GM19397 (cell line): Measurements from ENCODE around the gene NDOR1.
"Not testable (repeated sequence)": the region's sequence is repeated elsewhere in the genome, so short reads cannot be mapped to it uniquely, and the experiment has no call there.

Experiments used
- ATAC-seq: cut with Tn5 transposase; IDR thresholded peaks from one replicate; pipeline ENCODE4 v1.9.1; 2021; ENCODE audit warnings: mild to moderate bottlenecking, moderate library complexity; ENCODE audit not compliant: unreplicated experiment

The NDOR1 gene

GRCh38 chr9:137241490-137242268, 36.2 kb downstream of the NDOR1 start:
- ATAC-seq = no peak

DNA sequence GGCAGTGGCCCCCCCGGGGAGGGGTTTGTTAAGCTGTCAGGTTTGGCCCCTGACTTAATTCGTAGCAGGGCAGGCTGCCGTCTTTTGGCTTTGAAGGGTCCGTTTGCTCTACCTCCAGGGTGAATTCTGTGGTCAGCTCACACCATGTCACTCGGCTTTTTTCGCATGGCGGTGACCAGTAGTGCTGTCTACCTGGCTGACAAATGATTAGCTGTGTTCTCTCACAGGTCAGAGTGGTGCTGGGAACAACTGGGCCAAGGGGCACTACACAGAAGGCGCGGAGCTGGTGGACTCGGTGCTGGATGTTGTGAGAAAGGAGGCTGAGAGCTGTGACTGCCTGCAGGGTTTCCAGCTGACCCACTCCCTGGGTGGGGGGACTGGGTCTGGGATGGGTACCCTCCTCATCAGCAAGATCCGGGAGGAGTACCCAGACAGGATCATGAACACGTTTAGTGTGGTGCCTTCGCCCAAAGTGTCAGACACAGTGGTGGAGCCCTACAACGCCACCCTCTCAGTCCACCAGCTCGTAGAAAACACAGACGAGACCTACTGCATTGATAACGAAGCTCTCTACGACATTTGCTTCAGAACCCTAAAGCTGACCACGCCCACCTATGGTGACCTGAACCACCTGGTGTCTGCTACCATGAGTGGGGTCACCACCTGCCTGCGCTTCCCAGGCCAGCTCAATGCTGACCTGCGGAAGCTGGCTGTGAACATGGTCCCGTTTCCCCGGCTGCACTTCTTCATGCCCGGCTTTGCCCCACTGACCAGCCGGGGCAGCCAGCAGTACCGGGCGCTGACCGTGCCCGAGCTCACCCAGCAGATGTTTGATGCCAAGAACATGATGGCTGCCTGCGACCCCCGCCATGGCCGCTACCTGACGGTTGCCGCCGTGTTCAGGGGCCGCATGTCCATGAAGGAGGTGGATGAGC, 37.0 kb downstream of the NDOR1 start:
- ATAC-seq = no peak

DNA sequence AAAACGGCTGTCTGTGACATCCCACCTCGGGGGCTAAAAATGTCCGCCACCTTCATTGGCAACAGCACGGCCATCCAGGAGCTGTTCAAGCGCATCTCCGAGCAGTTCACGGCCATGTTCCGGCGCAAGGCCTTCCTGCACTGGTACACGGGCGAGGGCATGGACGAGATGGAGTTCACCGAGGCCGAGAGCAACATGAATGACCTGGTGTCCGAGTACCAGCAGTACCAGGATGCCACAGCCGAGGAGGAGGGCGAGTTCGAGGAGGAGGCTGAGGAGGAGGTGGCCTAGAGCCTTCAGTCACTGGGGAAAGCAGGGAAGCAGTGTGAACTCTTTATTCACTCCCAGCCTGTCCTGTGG, 37.7 kb downstream of the NDOR1 start:
- not testable (repeated sequence) for ATAC-seq

- ATAC-seq = no peak
Observed at GRCh38 chr9:137243626-137244485, 38.4 kb downstream of the NDOR1 start.

GRCh38 chr9:137244486-137245449, 39.3 kb downstream of the NDOR1 start:
- no peak for ATAC-seq

- no peak for ATAC-seq
Observed at GRCh38 chr9:137245450-137246421, 40.2 kb downstream of the NDOR1 start.

GRCh38 chr9:137247135-137247915, 41.8 kb downstream of the NDOR1 start:
- no peak for ATAC-seq

GRCh38 chr9:137247916-137248175, 42.3 kb downstream of the NDOR1 start:
- no peak for ATAC-seq

GRCh38 chr9:137250329-137251193, 45.1 kb downstream of the NDOR1 start:
- ATAC-seq = no peak

GRCh38 chr9:137251194-137251461, 45.6 kb downstream of the NDOR1 start, which contains the start of gene STPG3:
Gene STPG3, plus strand, starts transcription at chr9:137251286. Its CDS starts 1 bp downstream, at chr9:137251287.
- ATAC-seq = no peak

- no peak for ATAC-seq
Observed at GRCh38 chr9:137251490-137252268, 46.2 kb downstream of the NDOR1 start.

DNA sequence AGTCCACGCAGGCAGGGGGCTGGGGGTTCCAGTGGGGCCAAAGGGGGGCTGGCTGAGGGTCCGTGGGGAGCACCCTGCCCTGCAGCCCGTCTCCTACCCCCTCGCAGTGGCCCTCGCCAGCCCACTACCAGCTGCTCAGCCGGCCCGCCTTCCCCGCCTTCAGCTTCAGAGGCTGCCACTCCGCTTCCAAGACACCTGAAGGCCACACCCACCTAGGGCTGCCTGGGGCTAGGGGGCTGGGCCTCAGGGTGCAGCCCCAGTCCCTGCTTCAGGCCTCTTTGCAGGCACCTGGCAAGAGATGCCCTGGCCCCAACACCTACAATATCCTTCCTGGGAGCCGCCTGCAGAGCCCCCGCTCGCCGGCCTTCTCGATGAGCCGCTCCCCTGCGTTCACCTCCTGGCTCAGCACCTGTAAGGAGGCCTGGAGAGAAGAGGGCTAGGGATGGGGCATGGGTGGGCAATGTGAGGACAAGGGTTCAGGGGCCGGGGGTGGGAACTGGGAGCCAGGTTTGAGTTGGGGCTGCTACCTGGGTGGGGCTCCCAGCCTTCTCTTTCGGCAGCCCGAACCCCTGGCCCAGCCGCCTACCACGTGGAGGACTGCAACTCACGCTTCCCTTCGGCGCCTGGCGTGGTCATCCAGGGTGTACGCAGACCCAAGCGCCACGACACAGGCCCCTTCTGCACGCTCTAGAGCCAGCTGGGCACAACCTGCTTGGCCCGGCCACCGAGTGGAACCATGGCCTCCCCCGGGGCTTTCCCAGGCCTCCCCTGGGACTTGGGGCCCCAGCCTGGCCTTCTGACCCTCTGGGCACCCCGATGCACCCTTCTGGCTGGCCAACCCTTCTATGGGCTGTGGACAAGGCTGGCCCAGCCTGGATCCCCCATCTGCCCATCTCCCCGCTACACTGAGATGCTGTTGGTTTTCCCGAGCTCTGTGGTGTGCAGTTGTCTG, 47.3 kb downstream of the NDOR1 start:
- no peak for ATAC-seq

GRCh38 chr9:137253717-137254623, 48.5 kb downstream of the NDOR1 start:
- ATAC-seq = no peak

- peak; percentile 88 for ATAC-seq
Observed at GRCh38 chr9:137254624-137255447, 49.3 kb downstream of the NDOR1 start, which contains the start of gene NELFB. Gene NELFB, plus strand, starts transcription at chr9:137255327.
